Testis (tissue), 2 donors: ENCODE measurements around the gene PTPN3.

Experiments used
- CTCF ChIP-seq, 3 experiments: fragments of 450-650 bp in 2 of 3; fragments of 200-600 bp in 1 of 3; sonication (generic) in 1 of 3; IDR thresholded peaks; one replicate each; pipeline ENCODE4 v1.5.1; 2016 to 2019; ENCODE audit warnings: antibody characterized with exemption in 3 of 3, mild to moderate bottlenecking in 2 of 3, moderate library complexity in 1 of 3
- POLR2A ChIP-seq: fragments of 450-650 bp; IDR thresholded peaks from one replicate; pipeline ENCODE4 v1.6.1; 2017; ENCODE audit warnings: antibody characterized with exemption, mild to moderate bottlenecking, moderate library complexity

- no peak for TF ChIP-seq CTCF (IDR thresholded peaks at IDR 0.05)
- no peak for TF ChIP-seq POLR2A
These were observed 44.1 kb downstream of the PTPN3 start for GRCh38 chr9:109454041-109454440.
